Hippocampal formation (tissue), 2 donors: ENCODE results near the gene TOP2A.
"Not testable (repeated sequence)": the region's sequence is repeated elsewhere in the genome, so short reads cannot be mapped to it uniquely, and the experiment has no call there.

Experiments used
- DNase-seq, 2 donors: peaks; one replicate each; lab custom pipeline; 2025; lab: John Stamatoyannopoulos, UW

TOP2A gene

GRCh38 chr17:40375786-40376185, 41.9 kb downstream of the TOP2A start:
- not testable (repeated sequence) for DNase-seq

GRCh38 chr17:40374821-40375498, 42.7 kb downstream of the TOP2A start:
- DNase-seq: no peak

DNA sequence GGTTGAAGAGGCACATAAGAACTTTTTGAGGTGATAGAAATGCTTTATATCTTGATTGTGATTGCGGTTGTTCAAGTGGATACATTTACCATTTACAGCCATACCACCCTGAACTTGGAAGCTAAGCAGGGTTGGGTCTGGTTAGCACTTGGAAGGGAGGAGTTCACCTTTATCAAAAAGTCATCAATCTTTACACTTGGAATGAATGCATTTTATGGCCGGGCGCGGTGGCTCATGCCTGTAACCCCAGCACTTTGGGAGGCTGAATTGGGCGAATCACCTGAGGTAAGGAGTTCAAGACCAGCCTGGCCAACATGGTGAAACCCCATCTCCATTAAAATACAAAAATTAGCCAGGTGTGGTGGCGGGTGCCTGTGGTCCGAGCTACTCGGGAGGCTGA, 43.7 kb downstream of the TOP2A start:
- no peak for DNase-seq

GRCh38 chr17:40373324-40373723, 44.4 kb downstream of the TOP2A start:
- DNase-seq: no peak

GRCh38 chr17:40372644-40373043, 45.1 kb downstream of the TOP2A start:
- not testable (repeated sequence) for DNase-seq

- no peak for DNase-seq
Observed at GRCh38 chr17:40372031-40372430, 45.7 kb downstream of the TOP2A start.

GRCh38 chr17:40371261-40371929, 46.3 kb downstream of the TOP2A start:
- no peak for DNase-seq

DNA sequence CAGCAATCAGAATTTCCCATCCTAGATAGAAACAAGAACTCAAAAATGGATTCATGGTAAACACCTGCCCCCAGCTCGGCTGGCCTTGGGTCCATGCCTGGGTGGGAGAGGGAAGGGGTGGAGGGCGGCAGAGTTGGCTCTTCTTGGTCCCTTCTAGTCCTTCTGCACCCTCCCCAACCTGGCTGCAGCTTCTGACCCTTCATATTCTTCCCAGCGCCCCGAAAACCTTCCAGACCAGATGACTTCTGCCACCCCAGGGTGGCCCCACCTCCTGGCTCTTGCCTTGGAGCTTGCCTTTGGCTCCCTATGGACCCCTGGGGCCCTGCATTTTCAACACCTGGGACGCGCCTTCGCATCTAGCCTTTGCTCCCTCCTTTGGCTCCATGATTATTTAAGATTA, 47.8 kb downstream of the TOP2A start:
- DNase-seq: no peak

DNA sequence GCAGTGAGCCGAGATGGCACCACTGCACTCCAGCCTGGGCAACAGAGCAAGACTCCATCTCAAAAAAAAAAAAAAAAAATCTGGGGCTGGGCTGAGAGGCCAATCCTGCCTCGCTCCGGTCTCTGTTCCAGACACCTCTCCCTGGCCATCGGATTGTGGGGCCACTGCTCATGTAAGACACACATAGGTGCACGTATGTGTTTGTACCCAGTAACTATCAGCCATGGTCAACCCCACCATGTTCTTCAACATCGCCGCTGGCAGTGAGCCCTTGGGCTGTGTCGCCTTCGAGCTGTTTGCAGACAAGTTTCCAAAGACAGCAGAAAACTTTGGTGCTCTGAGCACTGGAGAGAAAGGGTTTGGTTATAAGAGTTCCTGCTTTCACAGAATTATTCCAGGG, 50.0 kb downstream of the TOP2A start:
- DNase-seq: not testable (repeated sequence)

- DNase-seq: no peak
Observed at GRCh38 chr17:40366861-40367518, 50.7 kb downstream of the TOP2A start.

DNA sequence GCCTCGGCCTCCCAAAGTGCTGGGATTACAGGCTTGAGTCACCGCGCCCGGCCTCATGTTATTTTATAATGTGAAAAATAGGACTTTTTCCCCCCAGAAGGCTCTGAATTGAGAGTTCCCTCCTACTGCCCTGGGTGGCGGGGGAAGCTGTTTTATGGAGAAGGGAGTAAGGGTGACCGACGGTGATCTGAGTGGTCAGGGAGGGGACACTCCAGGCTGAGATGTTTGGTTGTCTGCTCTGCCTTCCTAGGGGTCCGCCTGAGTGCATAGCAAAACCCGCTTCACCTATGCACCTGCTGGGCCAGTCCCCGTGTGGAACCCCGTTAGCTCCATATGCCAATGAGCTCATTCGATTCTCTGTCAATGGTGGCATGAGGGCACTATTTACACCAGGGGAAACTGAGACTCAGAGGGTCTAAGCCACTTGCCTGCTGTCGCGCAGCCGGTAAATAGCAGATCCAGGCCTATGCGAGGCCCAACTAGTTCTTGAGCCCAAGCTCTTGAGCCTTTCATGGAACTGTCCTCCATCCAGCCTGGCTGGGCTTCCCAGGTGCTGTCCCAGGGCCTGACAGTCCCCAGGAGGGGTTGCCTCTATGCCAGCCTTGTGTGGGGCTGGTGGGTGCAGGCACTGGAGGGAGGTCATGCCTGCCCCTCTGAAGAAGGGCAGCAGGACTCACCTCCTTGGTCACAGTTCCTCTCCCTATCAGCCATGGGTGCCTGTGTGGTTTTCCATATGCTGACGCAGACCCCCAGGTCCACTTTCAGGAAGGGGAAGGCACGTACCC, 51.4 kb downstream of the TOP2A start:
- DNase-seq: no peak

DNA sequence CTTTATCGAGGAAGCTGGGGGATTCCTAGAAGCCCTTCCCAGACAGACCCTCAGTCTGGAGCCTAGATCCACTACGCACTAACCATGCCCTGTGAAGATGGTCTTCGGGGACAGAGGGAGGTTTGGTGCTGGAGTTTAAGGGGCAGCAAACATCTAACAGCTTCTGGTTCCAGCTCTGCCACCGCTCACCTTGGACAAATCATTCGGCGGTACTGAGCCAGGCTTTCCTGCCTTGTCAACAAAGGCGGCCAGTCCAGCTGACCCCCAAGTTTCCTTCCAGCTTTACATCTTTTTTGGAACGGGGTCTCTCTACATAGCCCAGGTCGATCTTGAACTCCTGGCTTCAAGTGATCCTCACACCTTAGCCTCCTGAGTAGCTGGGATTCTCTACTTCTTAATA, 52.8 kb downstream of the TOP2A start:
- no peak for DNase-seq

GRCh38 chr17:40364121-40364861, 53.4 kb downstream of the TOP2A start, which contains the start of gene GJD3:
Gene GJD3, minus strand, starts transcription at chr17:40364737. Its CDS starts 922 bp downstream, at chr17:40363815.
- no peak for DNase-seq

- DNase-seq: no peak
Observed at GRCh38 chr17:40363111-40363827, 54.4 kb downstream of the TOP2A start.

GRCh38 chr17:40362696-40363110, 55.0 kb downstream of the TOP2A start:
- DNase-seq: no peak

DNA sequence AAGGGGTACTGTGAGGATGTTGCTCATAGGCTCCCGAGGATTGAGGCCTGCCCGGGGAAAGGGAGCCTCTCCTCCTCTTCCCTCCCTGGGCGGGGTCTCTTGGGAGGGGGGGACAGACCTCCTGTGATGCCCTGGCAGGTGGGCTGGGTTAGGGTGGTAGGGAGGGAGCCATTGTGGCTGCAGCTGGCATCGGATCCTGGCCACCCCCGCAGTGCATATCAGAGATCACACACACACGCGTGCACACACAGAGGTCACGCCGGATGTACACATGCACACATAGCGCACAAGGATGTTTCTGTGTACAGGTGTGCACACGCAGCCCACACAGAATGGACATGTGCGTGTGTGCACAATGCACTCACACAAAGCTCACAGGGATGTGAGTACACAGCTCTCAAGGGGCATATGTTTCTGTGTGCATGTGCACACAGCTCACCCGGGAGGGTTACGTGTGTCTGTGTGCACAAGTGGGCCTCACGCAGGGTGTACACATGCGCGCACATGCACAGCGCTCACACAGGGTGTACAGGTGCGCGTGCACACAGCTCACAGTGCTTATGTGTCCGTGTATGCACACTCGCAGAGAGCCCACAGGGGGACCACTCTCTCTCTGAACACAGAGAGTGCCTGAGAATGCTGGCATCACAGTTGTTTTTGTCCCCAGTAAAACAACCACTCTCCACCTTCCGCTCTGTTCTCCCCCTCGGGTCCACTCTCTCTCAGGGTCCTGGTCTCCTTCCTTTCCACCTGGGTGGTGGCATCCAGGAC, 55.6 kb downstream of the TOP2A start:
- no peak for DNase-seq

- no peak for DNase-seq
Observed at GRCh38 chr17:40361063-40361924, 56.4 kb downstream of the TOP2A start.

- DNase-seq: no peak
Observed at GRCh38 chr17:40360091-40360490, 57.6 kb downstream of the TOP2A start.
